ENCODE data around the gene CPSF2. TPM values are rescaled to one million over a fixed set of nuclear protein-coding genes. Genes with fewer than 3 reads are reported as not detected.

CPSF2 gene
- total RNA-seq, 1 donor from 2014 or later, result 19.3 TPM

DNA sequence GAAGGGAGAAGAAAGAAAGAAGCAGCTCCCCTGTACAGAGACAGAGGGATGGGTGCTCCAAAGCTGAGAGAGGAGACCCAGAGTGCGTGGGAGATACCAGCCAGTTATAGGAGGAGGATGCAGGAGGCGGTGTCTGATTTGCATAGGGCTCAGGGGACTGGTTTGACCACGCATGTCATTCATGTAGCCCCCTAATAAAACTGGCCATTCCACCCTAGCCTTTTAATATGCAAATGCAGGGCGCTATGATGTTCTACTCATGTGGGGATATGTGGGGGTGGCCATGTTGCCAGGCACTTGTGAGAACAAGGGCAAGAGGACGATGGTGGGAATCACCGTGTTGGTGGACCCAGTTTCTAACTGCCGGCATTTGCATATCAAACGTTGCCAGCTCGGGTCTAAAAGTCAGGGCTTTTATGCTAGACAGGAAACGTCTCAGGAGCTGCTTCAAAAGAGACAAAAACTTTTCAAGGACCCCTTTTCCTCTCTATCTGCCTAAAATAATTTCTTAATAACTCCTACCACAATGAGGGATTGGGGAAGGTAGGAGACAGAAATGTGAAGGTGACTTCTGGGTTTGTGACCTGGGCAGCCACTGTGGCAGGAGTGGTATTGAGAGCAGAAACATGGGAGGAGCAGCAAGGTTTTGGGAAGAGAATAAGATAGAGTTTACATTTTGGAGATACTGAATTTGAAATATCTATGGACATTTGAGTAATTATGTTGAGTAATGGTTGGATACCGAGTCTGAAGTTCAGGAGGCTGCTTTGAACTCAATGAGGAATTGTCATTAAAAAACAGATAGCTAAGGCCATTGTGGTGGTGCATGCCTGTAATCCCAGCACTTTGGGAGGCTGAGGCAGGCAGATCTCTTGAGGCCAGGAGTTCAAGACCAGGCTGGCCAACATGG is 13.2 kb upstream of the CPSF2 start:
- Histone ChIP-seq H3K4me3 (ENCODE audit: low read length in 3 of 3) (peak overlapping the region in 1 of 3 donors; percentile 22), H3K36me3 (ENCODE audit: control insufficient read depth in 3 of 3, insufficient read depth in 3 of 3, low read length in 3 of 3) (no peaks in the 10 kb centered on the region), H3K9me3 (ENCODE audit: control insufficient read depth in 3 of 3, low read length in 3 of 3) (no peaks in the 10 kb centered on the region), H3K27me3 (ENCODE audit: control insufficient read depth in 3 of 3, insufficient read depth in 3 of 3, low read length in 3 of 3) (peaks cover 0 to 2% (median 0%) of the 10 kb centered on the region in 3 donors), H3K9ac (ENCODE audit: low read depth in 1 of 3, low read length in 3 of 3) (peak overlapping the region in 1 of 3 donors; percentile 19), H3K27ac (ENCODE audit: low read depth, low read length) (no peak overlapping the region), H3K4me1 (ENCODE audit: control insufficient read depth in 3 of 3, insufficient read depth in 3 of 3, low read length in 3 of 3) (peaks cover 6 to 10% (median 8%) of the 10 kb centered on the region in 3 donors)

DNA sequence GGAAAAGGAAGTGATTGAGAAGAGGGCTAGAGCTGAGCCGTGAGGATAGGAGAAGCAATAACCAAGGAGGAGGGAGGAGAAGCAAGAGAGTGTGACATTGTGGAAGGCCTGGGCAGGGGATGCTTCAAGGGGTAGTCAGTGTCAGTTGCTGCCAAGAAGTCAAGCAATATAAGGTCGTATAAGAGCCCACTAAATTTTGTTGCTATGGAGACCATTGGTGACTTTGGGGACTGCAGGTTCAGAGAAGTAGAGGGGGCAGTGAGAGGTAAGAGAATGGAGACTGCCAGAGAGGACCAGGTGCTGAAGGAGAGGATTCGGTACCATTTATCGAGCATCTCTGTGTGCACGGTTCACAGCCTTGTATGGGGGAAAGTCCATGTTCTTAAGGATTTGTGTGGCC is 12.3 kb upstream of the CPSF2 start:
- Histone ChIP-seq H3K27me3 (ENCODE audit: control insufficient read depth in 3 of 3, insufficient read depth in 3 of 3, low read length in 3 of 3) (peaks cover 0 to 2% (median 0%) of the 10 kb centered on the region in 3 donors), H3K9me3 (ENCODE audit: control insufficient read depth in 3 of 3, low read length in 3 of 3) (no peaks in the 10 kb centered on the region), H3K27ac (ENCODE audit: low read depth, low read length) (no peak overlapping the region), H3K4me3 (ENCODE audit: low read length in 3 of 3) (no peak overlapping the region), H3K36me3 (ENCODE audit: control insufficient read depth in 3 of 3, insufficient read depth in 3 of 3, low read length in 3 of 3) (no peaks in the 10 kb centered on the region), H3K9ac (ENCODE audit: low read depth in 1 of 3, low read length in 3 of 3) (no peak overlapping the region), H3K4me1 (ENCODE audit: control insufficient read depth in 3 of 3, insufficient read depth in 3 of 3, low read length in 3 of 3) (peaks cover 6 to 10% (median 7%) of the 10 kb centered on the region in 3 donors)

DNA sequence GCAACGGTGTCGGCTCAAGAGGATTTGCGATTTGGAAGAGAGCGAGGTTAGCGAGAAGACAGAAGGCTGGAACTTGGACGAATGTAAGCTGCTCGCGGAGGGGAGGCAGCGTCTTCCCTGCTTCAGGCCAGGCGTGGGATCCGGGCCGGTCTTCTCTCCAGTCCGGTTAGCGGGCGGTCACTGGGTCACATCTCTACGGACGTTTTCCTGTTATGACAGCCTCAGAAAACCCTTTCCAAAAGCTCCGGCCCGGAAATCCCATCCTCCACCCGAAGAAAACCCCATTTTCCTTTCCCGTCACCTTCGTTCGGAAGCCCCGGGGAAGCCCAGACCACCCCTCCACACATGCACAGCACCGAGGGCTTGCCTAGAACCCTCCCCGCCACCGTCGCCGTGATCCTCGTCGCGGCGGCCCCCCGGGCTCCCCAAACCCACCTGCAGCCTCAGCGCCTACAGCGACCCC is 531 bp upstream of the CPSF2 start:
- Histone ChIP-seq H3K9ac (ENCODE audit: low read depth in 1 of 3, low read length in 3 of 3) (peak overlapping the region; percentile 97 to 99 (median 99)), H3K4me1 (ENCODE audit: control insufficient read depth in 3 of 3, insufficient read depth in 3 of 3, low read length in 3 of 3) (peaks cover 13 to 34% (median 32%) of the 10 kb centered on the region in 3 donors), H3K9me3 (ENCODE audit: control insufficient read depth in 3 of 3, low read length in 3 of 3) (no peaks in the 10 kb centered on the region), H3K27ac (ENCODE audit: low read depth, low read length) (peak overlapping the region; percentile 98), H3K36me3 (ENCODE audit: control insufficient read depth in 3 of 3, insufficient read depth in 3 of 3, low read length in 3 of 3) (peaks cover 3 to 19% (median 6%) of the 10 kb centered on the region in 3 donors), H3K27me3 (ENCODE audit: control insufficient read depth in 3 of 3, insufficient read depth in 3 of 3, low read length in 3 of 3) (no peaks in the 10 kb centered on the region), H3K4me3 (ENCODE audit: low read length in 3 of 3) (peak overlapping the region; percentile 95 to 99 (median 97))

DNA sequence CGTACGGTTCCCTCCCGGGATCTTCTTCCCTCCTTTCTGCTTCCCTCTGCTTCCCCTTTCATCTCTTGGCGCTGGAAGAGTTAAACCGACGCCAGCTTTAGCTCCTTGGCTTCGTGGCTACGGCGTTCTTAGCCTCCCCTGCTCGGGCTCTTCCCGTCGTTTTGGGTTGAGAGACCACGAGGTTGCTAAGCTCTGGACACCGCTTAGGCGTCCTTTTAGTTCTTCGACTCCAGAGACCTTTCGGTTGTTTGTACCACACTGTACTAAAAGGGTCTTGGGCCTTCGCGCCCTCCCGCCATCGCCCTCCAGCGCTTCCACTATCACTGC is 545 bp downstream of the CPSF2 start:
- peak overlapping the region; percentile 95 to 99 (median 97) for H3K4me3 ChIP-seq (ENCODE audit: low read length in 3 of 3)
- peak overlapping the region; percentile 97 to 99 (median 99) for H3K9ac ChIP-seq (ENCODE audit: low read depth in 1 of 3, low read length in 3 of 3)
- peak overlapping the region; percentile 98 for H3K27ac ChIP-seq (ENCODE audit: low read depth, low read length)
- no peaks in the 10 kb centered on the region for H3K9me3 ChIP-seq (ENCODE audit: control insufficient read depth in 3 of 3, low read length in 3 of 3)
- H3K4me1 ChIP-seq (ENCODE audit: control insufficient read depth in 3 of 3, insufficient read depth in 3 of 3, low read length in 3 of 3), result peaks cover 13 to 34% (median 32%) of the 10 kb centered on the region in 3 donors
- peaks cover 3 to 25% (median 5%) of the 10 kb centered on the region in 3 donors for H3K36me3 ChIP-seq (ENCODE audit: control insufficient read depth in 3 of 3, insufficient read depth in 3 of 3, low read length in 3 of 3)
- no peaks in the 10 kb centered on the region for H3K27me3 ChIP-seq (ENCODE audit: control insufficient read depth in 3 of 3, insufficient read depth in 3 of 3, low read length in 3 of 3)

DNA sequence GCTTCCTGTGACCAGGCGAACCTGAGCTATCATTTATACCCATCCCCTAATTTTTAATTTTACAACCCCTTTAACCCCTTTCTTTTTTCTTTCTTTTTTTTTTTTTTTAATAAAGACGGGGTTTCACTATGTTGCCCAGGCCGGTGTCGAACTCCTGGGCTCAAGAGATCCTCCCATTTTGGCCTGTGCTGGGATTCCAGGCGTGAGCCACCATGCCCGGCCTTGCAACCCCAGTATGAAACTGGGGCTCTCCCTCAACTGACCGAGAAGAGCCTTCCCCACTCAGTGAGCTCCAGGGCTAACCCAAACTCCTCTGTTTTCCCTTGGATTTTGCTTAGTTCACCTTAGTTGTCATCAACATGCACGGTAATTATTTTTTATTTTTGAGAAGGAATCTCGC is 992 bp downstream of the CPSF2 start:
- Histone ChIP-seq H3K4me1 (ENCODE audit: control insufficient read depth in 3 of 3, insufficient read depth in 3 of 3, low read length in 3 of 3) (peaks cover 13 to 34% (median 32%) of the 10 kb centered on the region in 3 donors), H3K27me3 (ENCODE audit: control insufficient read depth in 3 of 3, insufficient read depth in 3 of 3, low read length in 3 of 3) (no peaks in the 10 kb centered on the region), H3K9me3 (ENCODE audit: control insufficient read depth in 3 of 3, low read length in 3 of 3) (no peaks in the 10 kb centered on the region), H3K9ac (ENCODE audit: low read depth in 1 of 3, low read length in 3 of 3) (peak overlapping the region; percentile 97 to 99 (median 99)), H3K27ac (ENCODE audit: low read depth, low read length) (peak overlapping the region; percentile 98), H3K4me3 (ENCODE audit: low read length in 3 of 3) (peak overlapping the region; percentile 95 to 99 (median 97)), H3K36me3 (ENCODE audit: control insufficient read depth in 3 of 3, insufficient read depth in 3 of 3, low read length in 3 of 3) (peaks cover 3 to 28% (median 5%) of the 10 kb centered on the region in 3 donors)

- no peak overlapping the region for H3K4me3 ChIP-seq (ENCODE audit: low read length in 3 of 3)
- H3K27ac ChIP-seq (ENCODE audit: low read depth, low read length), result no peak overlapping the region
- H3K9ac ChIP-seq (ENCODE audit: low read depth in 1 of 3, low read length in 3 of 3), result no peak overlapping the region
- no peaks in the 10 kb centered on the region for H3K4me1 ChIP-seq (ENCODE audit: control insufficient read depth in 3 of 3, insufficient read depth in 3 of 3, low read length in 3 of 3)
- no peaks in the 10 kb centered on the region for H3K9me3 ChIP-seq (ENCODE audit: control insufficient read depth in 3 of 3, low read length in 3 of 3)
- H3K27me3 ChIP-seq (ENCODE audit: control insufficient read depth in 3 of 3, insufficient read depth in 3 of 3, low read length in 3 of 3), result no peaks in the 10 kb centered on the region
- peaks cover 19 to 54% (median 50%) of the 10 kb centered on the region in 3 donors for H3K36me3 ChIP-seq (ENCODE audit: control insufficient read depth in 3 of 3, insufficient read depth in 3 of 3, low read length in 3 of 3)
Measured at GRCh38 chr14:92134456-92134855, 12.7 kb downstream of the CPSF2 start.

DNA sequence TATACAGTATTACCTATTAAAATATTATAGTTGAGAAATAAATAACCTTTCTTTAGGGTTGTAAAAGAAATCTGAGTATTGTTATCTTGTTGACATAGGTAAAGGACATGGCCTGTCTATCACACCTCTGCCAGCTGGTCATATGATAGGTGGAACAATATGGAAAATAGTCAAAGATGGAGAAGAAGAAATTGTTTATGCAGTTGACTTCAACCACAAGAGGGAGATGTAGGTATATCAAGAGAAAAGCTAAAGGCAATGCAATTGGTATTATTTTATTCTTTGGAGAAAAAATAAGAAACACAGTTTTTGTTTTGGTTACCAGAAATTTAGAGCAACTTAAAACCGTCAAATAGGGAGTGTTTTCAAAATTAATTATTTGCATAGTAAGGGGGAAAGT is 13.5 kb downstream of the CPSF2 start:
- Histone ChIP-seq H3K27me3 (ENCODE audit: control insufficient read depth in 3 of 3, insufficient read depth in 3 of 3, low read length in 3 of 3) (no peaks in the 10 kb centered on the region), H3K9me3 (ENCODE audit: control insufficient read depth in 3 of 3, low read length in 3 of 3) (no peaks in the 10 kb centered on the region), H3K27ac (ENCODE audit: low read depth, low read length) (no peak overlapping the region), H3K36me3 (ENCODE audit: control insufficient read depth in 3 of 3, insufficient read depth in 3 of 3, low read length in 3 of 3) (peaks cover 19 to 51% (median 45%) of the 10 kb centered on the region in 3 donors), H3K4me1 (ENCODE audit: control insufficient read depth in 3 of 3, insufficient read depth in 3 of 3, low read length in 3 of 3) (no peaks in the 10 kb centered on the region), H3K9ac (ENCODE audit: low read depth in 1 of 3, low read length in 3 of 3) (no peak overlapping the region), H3K4me3 (ENCODE audit: low read length in 3 of 3) (no peak overlapping the region)

- Histone ChIP-seq H3K36me3 (ENCODE audit: control insufficient read depth in 3 of 3, insufficient read depth in 3 of 3, low read length in 3 of 3) (peaks cover 18 to 67% (median 59%) of the 10 kb centered on the region in 3 donors), H3K4me1 (ENCODE audit: control insufficient read depth in 3 of 3, insufficient read depth in 3 of 3, low read length in 3 of 3) (no peaks in the 10 kb centered on the region), H3K9ac (ENCODE audit: low read depth in 1 of 3, low read length in 3 of 3) (no peak overlapping the region), H3K9me3 (ENCODE audit: control insufficient read depth in 3 of 3, low read length in 3 of 3) (no peaks in the 10 kb centered on the region), H3K27me3 (ENCODE audit: control insufficient read depth in 3 of 3, insufficient read depth in 3 of 3, low read length in 3 of 3) (no peaks in the 10 kb centered on the region), H3K27ac (ENCODE audit: low read depth, low read length) (no peak overlapping the region), H3K4me3 (ENCODE audit: low read length in 3 of 3) (no peak overlapping the region)
Measured at GRCh38 chr14:92143309-92143708, 21.5 kb downstream of the CPSF2 start.

DNA sequence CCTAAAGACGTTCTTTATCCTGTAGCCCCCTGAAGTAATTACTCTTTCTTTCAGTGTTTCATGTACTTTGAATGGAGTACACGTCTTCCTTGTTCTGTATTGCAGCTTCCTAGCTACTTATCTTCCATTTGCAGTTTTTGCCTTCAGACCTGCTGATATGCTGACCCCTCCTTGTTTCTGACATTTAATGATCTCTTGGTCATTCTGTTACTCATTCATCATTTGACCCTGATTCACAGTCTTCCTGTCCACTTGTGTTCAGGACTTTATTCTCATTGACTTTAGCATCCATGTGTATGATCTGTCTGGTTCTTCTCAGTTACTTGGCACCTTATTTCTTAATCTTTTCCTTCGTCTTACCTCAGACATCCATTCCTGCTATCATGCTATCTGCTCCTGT is 22.2 kb downstream of the CPSF2 start:
- Histone ChIP-seq H3K9me3 (ENCODE audit: control insufficient read depth in 3 of 3, low read length in 3 of 3) (no peaks in the 10 kb centered on the region), H3K36me3 (ENCODE audit: control insufficient read depth in 3 of 3, insufficient read depth in 3 of 3, low read length in 3 of 3) (peaks cover 15 to 64% (median 59%) of the 10 kb centered on the region in 3 donors), H3K4me3 (ENCODE audit: low read length in 3 of 3) (no peak overlapping the region), H3K27ac (ENCODE audit: low read depth, low read length) (no peak overlapping the region), H3K9ac (ENCODE audit: low read depth in 1 of 3, low read length in 3 of 3) (no peak overlapping the region), H3K4me1 (ENCODE audit: control insufficient read depth in 3 of 3, insufficient read depth in 3 of 3, low read length in 3 of 3) (no peaks in the 10 kb centered on the region), H3K27me3 (ENCODE audit: control insufficient read depth in 3 of 3, insufficient read depth in 3 of 3, low read length in 3 of 3) (no peaks in the 10 kb centered on the region)

GRCh38 chr14:92144708-92145107 is 22.9 kb downstream of the CPSF2 start:
- Histone ChIP-seq H3K9me3 (ENCODE audit: control insufficient read depth in 3 of 3, low read length in 3 of 3) (no peaks in the 10 kb centered on the region), H3K27me3 (ENCODE audit: control insufficient read depth in 3 of 3, insufficient read depth in 3 of 3, low read length in 3 of 3) (no peaks in the 10 kb centered on the region), H3K4me1 (ENCODE audit: control insufficient read depth in 3 of 3, insufficient read depth in 3 of 3, low read length in 3 of 3) (no peaks in the 10 kb centered on the region), H3K9ac (ENCODE audit: low read depth in 1 of 3, low read length in 3 of 3) (no peak overlapping the region), H3K4me3 (ENCODE audit: low read length in 3 of 3) (no peak overlapping the region), H3K36me3 (ENCODE audit: control insufficient read depth in 3 of 3, insufficient read depth in 3 of 3, low read length in 3 of 3) (peaks cover 18 to 64% (median 61%) of the 10 kb centered on the region in 3 donors), H3K27ac (ENCODE audit: low read depth, low read length) (no peak overlapping the region)

Measured in skeletal muscle tissue (tissue), 4 donors.